ENCODE data around the gene CCDC7.
"Not testable (repeated sequence)": the region's sequence is repeated elsewhere in the genome, so short reads cannot be mapped to it uniquely, and the experiment has no call there.

CCDC7 gene

GRCh38 chr10:32577448-32577847 lies 131.5 kb downstream of the CCDC7 start:
- no peak for DNase-seq

DNA sequence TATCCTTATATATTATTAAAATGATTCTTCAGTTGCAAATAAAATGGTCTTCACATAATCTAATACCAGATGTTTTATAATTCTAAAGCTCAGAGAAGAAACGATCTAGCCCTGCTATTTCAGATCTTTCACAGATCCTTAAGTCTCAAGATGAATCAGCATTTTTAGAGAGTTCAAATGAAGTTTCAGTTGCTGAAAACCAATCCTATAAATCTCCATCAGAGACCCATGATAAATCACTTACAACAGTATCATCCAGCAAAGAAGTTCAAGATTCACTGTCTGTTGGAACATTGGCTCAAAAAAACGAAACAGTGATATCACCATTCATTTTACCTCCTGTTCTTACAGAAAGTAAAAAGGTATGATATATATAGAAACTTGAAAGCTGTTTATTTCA lies 137.0 kb downstream of the CCDC7 start:
- no peak for DNase-seq

DNA sequence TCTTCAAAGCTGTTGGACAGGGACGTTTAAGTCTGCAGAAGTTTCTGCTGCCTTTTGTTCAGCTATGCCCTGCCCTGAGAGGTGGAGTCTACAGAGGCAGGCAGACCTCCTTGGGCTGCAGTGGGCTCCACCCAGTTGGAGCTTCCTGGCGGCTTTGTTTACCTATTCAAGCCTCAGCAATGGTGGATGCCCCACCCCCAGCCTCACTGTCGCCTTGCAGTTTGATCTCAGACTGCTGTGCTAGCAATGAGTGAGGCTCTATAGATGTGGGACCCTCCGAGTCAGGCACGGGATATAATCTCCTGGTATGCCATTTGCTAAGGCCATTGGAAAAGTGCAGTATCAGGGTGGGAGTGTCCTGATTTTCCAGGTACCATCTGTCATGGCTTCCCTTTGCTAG lies 152.1 kb downstream of the CCDC7 start:
- DNase-seq = not testable (repeated sequence)

GRCh38 chr10:32600317-32600716 lies 154.4 kb downstream of the CCDC7 start:
- no peak for DNase-seq

DNA sequence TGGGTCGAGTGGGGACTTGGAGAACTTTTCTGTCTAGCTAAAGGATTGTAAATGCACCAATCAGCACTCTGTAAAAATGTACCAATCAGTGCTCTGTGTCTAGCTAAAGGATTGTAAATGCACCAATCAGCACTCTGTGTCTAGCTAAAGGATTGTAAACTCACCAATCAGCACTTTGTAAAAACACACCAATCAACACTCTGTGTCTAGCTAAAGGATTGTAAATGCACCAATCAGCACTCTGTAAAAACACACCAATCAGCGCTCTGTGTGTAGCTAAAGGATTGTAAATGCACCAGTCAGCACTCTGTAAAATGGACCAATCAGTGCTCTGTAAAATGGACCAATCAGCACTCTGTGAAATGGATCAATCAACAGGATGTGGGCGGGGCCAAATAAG lies 155.6 kb downstream of the CCDC7 start:
- not testable (repeated sequence) for DNase-seq

DNA sequence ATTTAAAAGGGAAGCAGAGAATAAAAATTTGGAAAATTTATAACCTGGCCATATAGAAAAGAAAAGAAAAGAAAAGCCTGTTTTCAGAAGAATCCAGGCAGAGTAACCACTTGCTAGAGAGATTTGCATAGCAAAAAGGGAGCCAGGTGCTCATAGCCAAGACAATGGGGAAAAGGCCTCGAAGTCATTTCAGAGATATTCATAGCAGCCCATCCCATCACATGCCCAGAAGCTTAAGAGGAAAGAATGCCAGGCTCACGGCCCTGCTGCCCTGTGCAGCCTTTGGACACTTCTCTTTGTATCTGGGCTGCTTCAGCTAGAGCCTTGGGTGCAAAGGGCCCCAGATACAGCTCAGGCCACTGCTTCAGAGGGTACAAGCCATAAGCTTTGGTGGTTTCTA lies 159.8 kb downstream of the CCDC7 start:
- no peak for DNase-seq

DNA sequence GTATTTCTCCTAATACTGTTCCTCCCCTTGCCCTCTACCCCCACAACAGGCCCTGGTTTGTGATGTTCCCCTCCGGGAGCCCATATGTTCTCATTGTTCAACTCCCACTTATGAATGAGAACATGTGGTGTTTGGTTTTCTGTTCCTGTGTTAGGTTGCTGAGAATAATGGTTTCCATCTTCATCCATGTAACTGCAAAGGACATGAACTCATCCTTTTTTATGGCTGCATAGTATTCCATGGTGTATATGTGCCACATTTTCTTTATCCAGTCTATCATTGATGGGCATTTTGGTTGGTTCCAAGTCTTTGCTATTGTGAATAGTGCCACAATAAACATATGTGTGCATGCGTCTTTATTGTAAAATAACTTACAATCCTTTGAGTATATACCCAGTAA lies 164.6 kb downstream of the CCDC7 start:
- DNase-seq = not testable (repeated sequence)

DNA sequence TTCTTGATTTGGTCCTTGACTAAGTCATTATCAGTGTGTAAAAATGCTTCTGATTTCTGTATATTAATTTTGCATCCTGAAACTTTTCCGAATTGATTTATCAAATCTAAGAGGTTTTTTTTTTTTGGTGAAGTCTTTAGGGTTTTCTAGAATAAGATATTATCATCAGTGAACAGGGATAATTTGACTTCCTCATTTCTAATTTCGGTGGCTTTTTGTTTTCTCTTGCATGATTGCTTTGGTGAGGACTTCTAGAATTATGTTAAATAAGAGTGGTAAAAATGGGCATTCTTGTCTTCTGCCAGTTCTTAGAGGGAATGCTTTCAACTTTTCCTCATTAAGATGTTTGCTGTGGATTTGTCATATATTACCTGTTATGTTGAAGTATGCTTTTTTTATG lies 170.5 kb downstream of the CCDC7 start:
- no peak for DNase-seq

- DNase-seq = no peak
These were observed 172.5 kb downstream of the CCDC7 start for GRCh38 chr10:32618482-32618881.

DNA sequence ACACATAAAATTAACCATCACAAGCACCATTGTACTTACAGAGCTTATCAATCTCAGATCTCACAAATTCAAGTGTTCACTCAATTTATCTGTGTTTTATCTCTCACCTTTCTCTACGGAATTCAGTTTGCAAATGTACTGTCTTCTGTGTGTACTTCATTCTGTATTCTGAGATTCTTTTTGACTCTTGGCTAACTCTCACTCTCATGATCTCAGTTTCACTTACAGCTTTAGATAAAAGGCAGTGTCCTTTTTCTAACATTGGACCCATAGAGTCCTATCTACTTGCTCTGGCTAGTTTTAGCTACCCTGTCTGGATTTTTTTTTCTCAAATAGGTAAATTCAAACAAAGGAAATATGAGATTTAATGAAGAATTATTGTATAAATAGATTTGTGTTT lies 176.0 kb downstream of the CCDC7 start:
- DNase-seq = no peak

- DNase-seq = no peak
These were observed 176.5 kb downstream of the CCDC7 start for GRCh38 chr10:32622409-32622808.

- DNase-seq = no peak
These were observed 181.2 kb downstream of the CCDC7 start for GRCh38 chr10:32627183-32627582.

GRCh38 chr10:32629910-32630309 lies 184.0 kb downstream of the CCDC7 start:
- DNase-seq = no peak

GRCh38 chr10:32646535-32646934 lies 200.6 kb downstream of the CCDC7 start:
- no peak for DNase-seq

GRCh38 chr10:32650246-32650655 lies 204.3 kb downstream of the CCDC7 start:
- DNase-seq = no peak

DNA sequence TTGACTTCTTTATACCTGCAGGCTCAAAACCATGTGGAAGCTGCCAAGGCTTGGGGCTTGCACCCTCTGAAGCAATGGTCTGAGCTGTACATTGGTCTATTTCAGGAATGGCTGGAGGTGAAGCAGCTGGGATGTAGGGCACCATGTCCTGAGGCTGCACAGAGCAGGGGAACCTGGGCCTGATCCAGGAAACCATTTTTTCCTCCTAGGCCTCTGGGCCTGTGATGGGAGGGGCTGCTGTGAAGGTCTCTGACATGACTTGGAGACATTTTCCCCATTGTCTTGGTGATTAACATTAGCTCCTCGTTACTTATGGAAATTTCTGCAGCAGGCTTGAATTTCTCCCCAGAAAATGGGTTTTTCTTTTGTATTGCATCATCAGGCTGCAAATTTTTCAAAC lies 211.5 kb downstream of the CCDC7 start:
- DNase-seq = not testable (repeated sequence)

- no peak for DNase-seq
These were observed 215.4 kb downstream of the CCDC7 start for GRCh38 chr10:32661346-32661745.

DNA sequence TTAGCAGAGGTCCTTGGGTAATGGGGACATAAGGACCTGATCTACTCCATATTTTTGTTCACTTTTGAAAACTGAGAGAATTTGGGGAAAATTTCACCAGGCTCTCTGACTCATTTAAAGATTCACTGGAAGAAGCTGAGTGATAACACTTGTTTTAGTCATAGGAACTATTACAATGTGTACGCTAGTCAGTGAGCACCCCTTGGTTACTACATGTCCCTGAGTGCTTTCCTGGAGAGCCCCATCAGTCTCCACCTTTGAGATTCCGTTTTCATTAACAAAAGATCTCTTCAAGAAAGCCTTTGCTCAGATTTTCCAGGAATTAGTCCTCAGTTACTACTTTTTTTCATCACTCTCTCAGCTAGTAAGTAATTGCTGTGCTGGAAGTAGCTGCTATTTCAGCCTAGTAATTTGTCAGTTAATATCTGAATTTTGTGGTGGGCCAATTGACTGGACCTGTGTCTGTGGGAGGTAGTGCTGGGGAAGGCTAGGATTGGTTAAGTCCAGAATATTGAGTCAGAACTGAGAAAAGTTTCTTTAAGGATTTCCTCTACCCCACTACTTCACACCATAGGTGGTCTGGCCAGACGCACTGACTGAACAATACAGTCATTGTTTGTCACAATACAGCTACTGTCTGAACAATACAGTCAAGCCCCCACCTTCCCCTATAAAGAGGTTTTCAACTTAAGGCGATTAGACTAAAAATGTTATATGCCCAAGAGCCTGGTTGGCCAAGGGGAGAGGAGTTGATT lies 235.0 kb downstream of the CCDC7 start:
- no peak for DNase-seq

GRCh38 chr10:32684291-32684690 lies 238.4 kb downstream of the CCDC7 start:
- DNase-seq = no peak

GRCh38 chr10:32687116-32687515 lies 241.2 kb downstream of the CCDC7 start:
- no peak for DNase-seq

GRCh38 chr10:32687546-32687945 lies 241.6 kb downstream of the CCDC7 start:
- DNase-seq = no peak

DNA sequence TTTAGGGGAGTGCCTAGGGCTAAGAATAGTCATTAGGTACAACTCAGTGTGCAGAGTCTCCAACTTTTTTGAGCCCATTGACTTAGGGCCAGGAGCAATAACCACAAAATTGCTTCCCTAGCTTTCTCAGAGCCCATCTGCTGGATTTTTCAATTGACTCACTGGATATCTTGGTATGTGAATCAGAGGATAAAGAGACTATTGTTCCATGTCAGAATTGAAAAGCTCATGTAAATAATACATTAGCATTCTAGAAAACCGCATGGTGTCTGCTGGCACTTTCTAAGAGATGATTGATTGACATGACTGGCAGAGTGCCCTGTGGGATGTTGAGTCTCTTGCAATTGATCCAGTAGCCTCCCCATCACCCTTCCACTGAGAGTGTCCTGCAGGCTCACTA lies 246.2 kb downstream of the CCDC7 start:
- no peak for DNase-seq

DNA sequence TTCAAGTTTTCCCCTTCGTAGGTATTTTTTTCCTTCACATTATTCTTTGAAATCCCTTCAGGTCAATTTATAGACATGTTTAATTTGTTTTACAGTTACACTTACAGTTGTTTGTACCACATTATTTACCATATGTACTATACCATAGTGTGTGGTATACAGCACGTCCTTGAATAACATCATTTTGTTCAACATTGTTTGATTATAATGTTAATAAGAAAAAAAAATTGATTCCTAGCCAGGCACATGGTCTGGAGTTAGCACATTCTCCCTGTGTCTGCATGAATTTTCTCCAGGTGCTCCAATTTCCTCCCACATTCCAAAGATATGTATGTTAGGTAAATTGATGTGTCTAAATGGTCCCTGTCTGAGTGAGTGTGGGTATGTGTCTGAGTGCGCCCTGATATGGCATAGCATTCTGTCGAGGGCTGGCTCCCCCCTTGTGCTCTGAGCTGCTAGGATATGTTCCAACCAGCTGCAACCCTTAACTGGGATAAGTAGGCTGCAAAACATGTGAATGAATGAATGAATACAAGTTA lies 247.6 kb downstream of the CCDC7 start:
- DNase-seq = no peak

DNA sequence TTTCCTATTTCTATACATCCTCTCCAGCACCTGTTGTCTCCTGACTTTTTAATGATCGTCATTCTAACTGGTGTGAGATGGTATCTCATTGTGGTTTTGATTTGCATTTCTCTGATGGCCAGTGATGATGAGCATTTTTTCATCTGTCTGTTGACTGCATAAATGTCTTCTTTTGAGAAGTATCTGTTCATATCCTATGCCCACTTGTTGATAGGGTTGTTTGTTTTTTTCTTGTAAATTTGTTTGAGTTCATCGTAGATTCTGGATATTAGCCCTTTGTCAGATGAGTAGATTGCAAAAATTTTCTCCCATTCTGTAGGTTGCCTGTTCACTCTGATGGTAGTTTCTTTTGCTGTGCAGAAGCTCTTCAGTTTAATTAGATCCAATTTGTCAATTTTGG lies 253.7 kb downstream of the CCDC7 start:
- not testable (repeated sequence) for DNase-seq

- no peak for DNase-seq
These were observed 267.6 kb downstream of the CCDC7 start for GRCh38 chr10:32713560-32713959.
